GM06990 (cell line): Measurements from ENCODE around the gene ZKSCAN1.

Source experiments
- DNase-seq: peaks from one replicate; pipeline ENCODE4 v3.0.0-alpha.2; 2011; ENCODE audit not compliant: insufficient read length; ENCODE audit errors: extremely low read depth
- H3K27me3 ChIP-seq: replicated peaks from 2 replicates; pipeline ENCODE4 v1.6.0; 2011; ENCODE audit warnings: low read length; ENCODE audit not compliant: control insufficient read depth, insufficient read depth
- H3K36me3 ChIP-seq: 2 replicates; pipeline ENCODE4 v1.5.1; 2011; ENCODE audit warnings: low read length; ENCODE audit not compliant: control insufficient read depth, insufficient read depth
- H3K4me3 ChIP-seq: replicated peaks from 2 replicates; pipeline ENCODE4 v1.5.1; 2011; ENCODE audit warnings: low read depth, mild to moderate bottlenecking, control low read depth, low read length
- CTCF ChIP-seq: IDR thresholded peaks from 2 replicates; pipeline ENCODE4 v1.5.1; 2011; ENCODE audit warnings: low read length, control low read depth, mild to moderate bottlenecking, inconsistent platforms; ENCODE audit not compliant: insufficient read depth, poor library complexity, severe bottlenecking

ZKSCAN1 gene

GRCh38 chr7:100074841-100075240 is 59.4 kb downstream of the ZKSCAN1 start:
- H3K27me3 ChIP-seq = no peaks in the 10 kb centered on the region
- peaks cover 56% of the 10 kb centered on the region for H3K36me3 ChIP-seq
- TF ChIP-seq CTCF = no peak
- H3K4me3 ChIP-seq = no peak overlapping the region
- no peak for DNase-seq

GRCh38 chr7:100075418-100075817 is 60.0 kb downstream of the ZKSCAN1 start:
- no peak overlapping the region for H3K4me3 ChIP-seq
- no peak for TF ChIP-seq CTCF
- peaks cover 50% of the 10 kb centered on the region for H3K36me3 ChIP-seq
- H3K27me3 ChIP-seq = no peaks in the 10 kb centered on the region
- no peak for DNase-seq

GRCh38 chr7:100077205-100077604 is 61.8 kb downstream of the ZKSCAN1 start:
- DNase-seq = no peak
- Histone ChIP-seq H3K36me3 (peaks cover 36% of the 10 kb centered on the region), H3K4me3 (no peak overlapping the region), H3K27me3 (no peaks in the 10 kb centered on the region)
- TF ChIP-seq CTCF = no peak

- Histone ChIP-seq H3K4me3 (no peak overlapping the region), H3K27me3 (no peaks in the 10 kb centered on the region), H3K36me3 (peaks cover 21% of the 10 kb centered on the region)
- DNase-seq = no peak
- no peak for TF ChIP-seq CTCF
Measured at GRCh38 chr7:100079024-100079560, 63.7 kb downstream of the ZKSCAN1 start.

- H3K27me3 ChIP-seq = no peaks in the 10 kb centered on the region
- TF ChIP-seq CTCF = no peak
- peak overlapping the region; percentile 93 for H3K4me3 ChIP-seq
- DNase-seq = no peak
- peaks cover 8% of the 10 kb centered on the region for H3K36me3 ChIP-seq
Measured at GRCh38 chr7:100080907-100081534, 65.6 kb downstream of the ZKSCAN1 start.
